Heart left ventricle (tissue), 16 donors: ENCODE data around the gene RAI1. TPM values are rescaled to one million over a fixed set of nuclear protein-coding genes. Genes with fewer than 3 reads are reported as not detected.

Experiments used
- ATAC-seq, 4 donors: fragments of 200-7000 bp; cut with Tn5 transposase; one replicate each; pipeline ENCODE4 v1.9.1; 2020 to 2022; ENCODE audit warnings: moderate library complexity in 4 of 4, mild to moderate bottlenecking in 3 of 4, moderate number of reproducible peaks in 1 of 4
- DNase-seq, 5 donors: peaks; one replicate each; pipeline ENCODE4 v3.0.0-alpha.2; 2020
- H3K27ac ChIP-seq, 12 donors: fragments of 200-600 bp; sonication (generic) in 4 of 12; one replicate each; pipeline versions ENCODE4 v1.5.0 to v1.8.0; 2016 to 2022; ENCODE audit warnings: mild to moderate bottlenecking in 2 of 12
- H3K27me3 ChIP-seq, 9 donors: fragments of 200-600 bp; sonication (generic) in 2 of 9; one replicate each; pipeline versions ENCODE4 v1.5.1 to v1.8.0; 2016 to 2022; ENCODE audit warnings: mild to moderate bottlenecking in 3 of 9
- H3K36me3 ChIP-seq, 9 donors: fragments of 200-600 bp; sonication (generic) in 2 of 9; one replicate each; pipeline versions ENCODE4 v1.5.0 to v1.8.0; 2018 to 2022; ENCODE audit warnings: mild to moderate bottlenecking in 2 of 9
- H3K4me1 ChIP-seq, 12 donors: fragments of 200-600 bp; sonication (generic) in 4 of 12; one replicate each; pipeline versions ENCODE4 v1.5.0 to v1.8.0; 2016 to 2022; ENCODE audit warnings: mild to moderate bottlenecking in 3 of 12
- H3K4me3 ChIP-seq, 12 donors: fragments of 200-600 bp; sonication (generic) in 4 of 12; one replicate each; pipeline versions ENCODE4 v1.5.0 to v1.8.0; 2017 to 2022; ENCODE audit warnings: mild to moderate bottlenecking in 9 of 12, moderate library complexity in 4 of 12
- H3K9me3 ChIP-seq, 12 donors: fragments of 200-600 bp; sonication (generic) in 4 of 12; one replicate each; pipeline versions ENCODE4 v1.5.0 to v1.8.0; 2016 to 2022; ENCODE audit warnings: mild to moderate bottlenecking in 1 of 12
- CTCF ChIP-seq, 12 donors: fragments of 200-600 bp; sonication (generic) in 4 of 12; IDR thresholded peaks; one replicate each; pipeline versions ENCODE4 v1.5.0 to v1.8.0; 2018 to 2022; ENCODE audit warnings: antibody characterized with exemption in 12 of 12, mild to moderate bottlenecking in 5 of 12
- POLR2A ChIP-seq, 2 donors: fragments of 450-650 bp; IDR thresholded peaks; one replicate each; pipeline ENCODE4 v1.6.1; 2017; ENCODE audit warnings: antibody characterized with exemption in 2 of 2, mild to moderate bottlenecking in 2 of 2, moderate library complexity in 2 of 2
- WGBS, 4 donors: extraction: QIAGEN DNeasy Blood & Tissue Kit in 2 of 4; methylation state at CpG; one replicate each; pipeline versions ENCODE4 v1.1.5 to v1.1.7; 2013 to 2018; 5-methylcytosine and 5-hydroxymethylcytosine counted together
- intact Hi-C, 10 donors: fragments of 100-400 bp; cut with DNase I; formaldehyde crosslinking; loops; one replicate each; pipeline versions ENCODE4 v1.11.1 to v1.14.2; 2022
- polyA plus RNA-seq, 2 donors: library from polyadenylated mRNA; stranded (reverse); fragments of 200-250 nt; gene quantifications; one replicate each; pipeline ENCODE4 v1.2.3, GENCODE V29; 2013
- total RNA-seq, 9 donors: library from RNA; depleted of rRNA in 2 of 9; stranded (reverse); fragments of >200 nt in 2 of 9; fragmentation: NEBNext Ultra II Directional in 3 of 9; extraction: Animal tissue kit (Norgen Biotek cat#: 25700) in 3 of 9; gene quantifications; one replicate each; pipeline versions ENCODE4 v1.1.0 to v1.2.4, GENCODE V29; 2016 to 2023
- donor health status: ischemic (EF 13 %, LVEDD 7.1; RV severe dilation, severe dysfunction).
- donor health status: healthy with polysubstance abuse.
- donor health status: DM: no; HTN: yes; CAD: no.
- donor health status: DM: no; HTN: no; CAD: no.
- donor health status: ischemic (EF 25% LVEDD 6.9; RV normal size, moderate dysfunction).
- donor health status: ischemic (EF 25% LVEDD 5.7; RV mildly dilated, moderate dysfunction).
- donor health status: healthy.
- donor health status: DM: yes; HTN: yes; CAD: no.
- donor health status: ischemic (EF 35%, LVEDD 5.7; RV mildly dilated, moderate dysfunction).
- donor health status: nonischemic (EF 11% LVEDD 7.7; RV severe dilation, severe dysfunction).
- donor health status: DM: yes; HTN: yes; CAD: no.
- donor health status: PGD.
- donor health status: ischemic (EF 29% LVEDD 5.4; RV normal size, mild dysfunction).
- donor health status: nonischemic (EF 23%, LVEDD 6.1; RV moderate dilation, normal function).

RAI1 gene
- total and polyA plus RNA-seq, 11 donors, result 15.1 to 37.2 (median 20.8) TPM

- peak in 9 of 12 donors; percentile 9 to 40 (median 23) for TF ChIP-seq CTCF (IDR thresholded peaks at IDR 0.05)
- TF ChIP-seq POLR2A (IDR thresholded peaks at IDR 0.05), result no peak
- WGBS, 4 donors, result 47 to 52% (median 51%) methylated on average over 18 to 21 of the region's 21 CpGs
- Histone ChIP-seq H3K4me1 (peaks cover 10 to 68% (median 48%) of the 10 kb centered on the region in 12 donors), H3K27ac (peak overlapping the region in 11 of 12 donors; percentile 38 to 88 (median 73)), H3K36me3 (peaks cover 0 to 3% (median 0%) of the 10 kb centered on the region in 9 donors), H3K4me3 (no peak overlapping the region), H3K9me3 (no peaks in the 10 kb centered on the region), H3K27me3 (no peaks in the 10 kb centered on the region)
- intact Hi-C loops, result loop anchor here in 1 of 10 donors (10.0 kb wide), 1 partner anchor 89 kb away; the partner anchor contains the start of gene RAI1
- ATAC-seq, result peak in 2 of 4 donors; percentile 34 to 35
- peak in 2 of 5 donors; percentile 57 to 66 for DNase-seq
These were observed 93.0 kb downstream of the RAI1 start for GRCh38 chr17:17774009-17774881.

GRCh38 chr17:17776889-17777288, 95.6 kb downstream of the RAI1 start:
- DNase-seq (no peak), ATAC-seq (no peak)
- H3K9me3 ChIP-seq, result no peaks in the 10 kb centered on the region
- 72 to 96% (median 83%) methylated on average over 3 of the region's 3 CpGs for WGBS, 4 donors
- no peak overlapping the region for H3K27ac ChIP-seq
- H3K36me3 ChIP-seq, result peaks cover 0 to 3% (median 0%) of the 10 kb centered on the region in 9 donors
- intact Hi-C loops, result loop anchor here in 1 of 10 donors (10.0 kb wide), 1 partner anchor 92 kb away; the partner anchor contains the start of gene RAI1
- peaks cover 0 to 4% (median 0%) of the 10 kb centered on the region in 9 donors for H3K27me3 ChIP-seq
- TF ChIP-seq CTCF (IDR thresholded peaks at IDR 0.05) (no peak), POLR2A (IDR thresholded peaks at IDR 0.05) (no peak)
- no peak overlapping the region for H3K4me3 ChIP-seq
- H3K4me1 ChIP-seq, result peaks cover 0 to 67% (median 48%) of the 10 kb centered on the region in 12 donors

GRCh38 chr17:17778308-17779014, 97.2 kb downstream of the RAI1 start:
- 44 to 50% (median 47%) methylated on average over 4 to 8 of the region's 8 CpGs for WGBS, 4 donors
- H3K27me3 ChIP-seq, result peaks cover 0 to 13% (median 0%) of the 10 kb centered on the region in 9 donors

More at GRCh38 chr17:17778308-17779014, 97.2 kb downstream of the RAI1 start:
- Histone ChIP-seq H3K36me3 (peaks cover 0 to 3% (median 0%) of the 10 kb centered on the region in 9 donors), H3K9me3 (no peaks in the 10 kb centered on the region), H3K27ac (peak overlapping the region; percentile 11 to 98 (median 85)), H3K4me1 (peaks cover 0 to 74% (median 53%) of the 10 kb centered on the region in 12 donors), H3K4me3 (no peak overlapping the region)
- intact Hi-C loops, result loop anchor here in 1 of 10 donors (10.0 kb wide), 1 partner anchor 94 kb away; the partner anchor contains the start of gene RAI1
- ATAC-seq (peak; percentile 16 to 59 (median 36)), DNase-seq (peak; percentile 86 to 92 (median 88))
- TF ChIP-seq POLR2A (IDR thresholded peaks at IDR 0.05) (no peak), CTCF (IDR thresholded peaks at IDR 0.05) (no peak)
